Right ventricle myocardium inferior (tissue), 1 donor: ENCODE data around the gene TMEM182. TPM values are rescaled to one million over a fixed set of nuclear protein-coding genes. Genes with fewer than 3 reads are reported as not detected.

ENCODE experiments used
- ATAC-seq: fragments of 200-7000 bp; cut with Tn5 transposase; one replicate; pipeline ENCODE4 v1.9.1; 2020; ENCODE audit warnings: mild to moderate bottlenecking, moderate library complexity
- DNase-seq: peaks from one replicate; pipeline ENCODE4 v3.0.0; 2021; ENCODE audit errors: missing footprints
- intact Hi-C: fragments of 100-400 bp; cut with DNase I; formaldehyde crosslinking; loops from one replicate; pipeline ENCODE4 v1.11.0; 2022
- total RNA-seq: library from RNA; stranded (reverse); fragmentation: NEBNext Ultra II Directional; extraction: Animal tissue kit (Norgen Biotek cat#: 25700); gene quantifications from one replicate; pipeline ENCODE4 v1.2.1, GENCODE V29; 2021
- donor health status: DM: no; HTN: yes; CAD: no; lungs with severe emphysema.

The TMEM182 gene
- total RNA-seq, 1 donor from 2014 or later: 175 TPM

DNA sequence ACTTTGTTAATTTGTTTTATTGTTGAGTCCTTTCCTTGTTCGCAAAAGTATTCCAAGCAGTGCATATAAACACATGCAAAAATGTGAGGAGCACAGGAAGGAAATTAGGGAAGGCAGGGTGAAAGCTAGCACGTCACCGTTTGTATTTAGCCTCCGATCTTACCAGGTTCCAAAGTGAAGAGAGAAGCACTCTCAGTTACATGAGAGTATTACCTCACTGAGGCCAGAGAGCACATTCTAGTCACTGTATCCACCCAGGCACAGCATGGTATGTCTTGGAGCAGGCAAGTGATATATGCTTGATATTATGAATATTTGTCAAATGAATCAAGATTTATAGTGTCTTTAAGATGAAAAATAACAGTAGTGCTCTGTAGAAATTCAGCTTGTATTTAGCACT lies 6.5 kb upstream of the TMEM182 start:
- intact Hi-C loops: no loop called here
- ATAC-seq (no peak), DNase-seq (no peak)

DNA sequence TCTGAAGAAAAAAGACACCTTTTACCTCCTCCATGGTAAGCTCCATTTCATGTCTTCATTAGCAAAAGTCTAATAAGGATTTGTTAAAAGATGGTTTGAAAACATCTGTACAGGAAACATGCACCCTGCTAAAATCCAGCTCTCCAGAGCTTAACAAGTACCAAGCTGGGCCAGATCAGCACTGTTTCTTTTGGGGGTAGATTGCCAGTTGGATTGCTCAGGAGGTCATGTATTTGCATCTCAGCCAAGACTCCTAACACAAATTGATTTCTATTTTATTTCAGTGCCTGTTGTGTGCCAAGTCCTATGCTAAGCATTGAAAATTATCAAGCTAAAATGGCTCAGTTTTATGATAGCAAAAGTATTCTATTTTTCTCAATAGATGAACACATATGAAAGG lies 3.4 kb upstream of the TMEM182 start:
- intact Hi-C loops: no loop called here
- DNase-seq (no peak), ATAC-seq (no peak)

DNA sequence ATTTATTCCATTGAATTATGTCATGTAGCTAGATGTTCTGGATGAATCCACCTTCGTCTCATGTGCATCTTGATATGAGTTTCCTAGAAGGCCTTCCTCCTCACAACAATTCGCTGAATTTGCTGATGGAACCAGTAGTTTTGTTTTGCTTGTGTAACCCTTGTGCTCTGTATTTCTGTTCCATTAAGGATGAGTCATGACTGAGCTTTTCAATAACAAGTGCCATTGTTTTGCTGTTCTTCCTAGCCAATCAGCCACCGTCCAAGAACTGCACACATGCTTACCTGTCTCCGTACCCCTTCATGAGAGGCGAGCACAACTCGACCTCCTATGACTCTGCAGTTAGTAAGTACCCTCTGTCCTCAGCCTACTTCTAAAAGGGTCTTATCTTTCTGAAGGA lies 2.3 kb downstream of the TMEM182 start:
- DNase-seq (no peak), ATAC-seq (no peak)
- intact Hi-C loops: no loop called here

DNA sequence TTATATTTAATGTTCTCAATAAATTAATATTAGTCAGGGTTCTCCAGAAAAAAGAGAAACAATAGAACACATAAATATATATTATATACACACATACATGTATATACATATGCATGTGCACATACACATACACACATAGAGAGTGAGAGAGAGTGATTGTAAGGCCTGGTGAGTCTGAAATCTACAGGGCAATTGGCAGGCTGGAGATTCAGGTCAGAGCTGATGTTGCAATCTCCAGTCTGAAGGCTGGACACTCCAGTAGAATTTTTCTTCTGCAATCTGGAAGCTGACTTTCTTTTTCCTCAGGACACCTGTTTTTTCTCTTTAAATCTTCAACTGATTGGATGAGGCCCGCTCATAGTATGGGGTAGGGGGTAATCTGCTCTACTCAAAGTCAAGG lies 3.2 kb downstream of the TMEM182 start:
- intact Hi-C loops: no loop called here
- ATAC-seq: no peak
- DNase-seq: no peak

DNA sequence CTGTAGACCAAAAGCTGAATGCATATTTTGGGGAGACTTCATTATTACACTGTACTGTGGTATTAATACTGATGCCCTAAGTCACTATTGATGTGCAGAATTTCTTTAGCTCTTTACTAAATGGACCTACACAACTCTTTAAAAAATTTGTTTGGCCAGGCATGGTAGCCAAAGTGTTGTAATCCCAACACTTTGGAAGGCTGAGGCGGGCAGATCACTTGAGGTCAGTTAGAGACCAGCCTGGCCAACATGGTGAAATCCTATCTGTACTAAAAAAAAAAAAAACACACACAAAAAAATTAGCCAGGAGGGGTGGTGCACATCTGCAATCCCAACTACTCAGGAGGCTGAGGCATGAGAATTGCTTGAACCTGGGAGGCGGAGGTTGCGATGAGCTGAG lies 6.4 kb downstream of the TMEM182 start:
- ATAC-seq (no peak), DNase-seq (no peak)
- intact Hi-C loops: no loop called here

DNA sequence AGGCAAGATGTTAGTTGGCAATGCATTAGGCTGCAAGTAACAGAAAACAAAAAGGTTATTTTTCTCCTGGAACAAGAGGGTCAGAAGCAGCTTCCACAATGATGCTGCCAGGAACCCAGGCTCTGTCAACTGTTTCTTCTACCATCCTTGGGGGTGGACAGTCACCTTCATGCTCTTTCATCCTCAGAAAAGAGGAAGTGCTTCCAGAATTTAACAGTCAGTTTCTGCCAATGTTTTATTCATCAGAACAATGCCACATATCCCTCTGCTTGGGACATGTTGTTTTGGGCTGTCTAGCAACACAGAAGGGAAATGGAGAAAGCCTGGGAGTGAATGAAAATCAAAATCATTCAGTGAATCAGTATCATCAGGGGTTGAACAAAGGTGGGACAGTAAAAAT lies 7.1 kb downstream of the TMEM182 start:
- ATAC-seq (no peak), DNase-seq (no peak)
- intact Hi-C loops: no loop called here

DNA sequence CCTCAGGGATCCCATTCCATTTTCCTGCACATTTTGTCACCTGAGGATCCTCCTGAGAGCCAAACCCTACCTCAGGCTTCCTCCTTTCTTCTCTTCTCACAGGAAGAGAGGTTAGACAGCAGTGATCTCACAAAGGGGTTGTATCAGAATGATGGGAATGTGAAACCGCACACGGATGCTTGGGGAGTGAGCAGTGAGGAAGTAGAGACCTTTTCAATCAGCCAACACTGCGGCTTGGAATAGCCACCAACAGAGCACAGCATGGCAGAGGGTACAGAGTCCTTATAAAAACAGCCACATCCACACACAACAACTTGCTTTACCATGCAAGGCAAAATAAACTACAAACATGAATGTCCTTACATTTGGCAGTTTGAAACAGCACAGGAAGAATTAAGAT lies 8.7 kb downstream of the TMEM182 start:
- ATAC-seq: peak; percentile 66
- intact Hi-C loops: no loop called here
- no peak for DNase-seq

DNA sequence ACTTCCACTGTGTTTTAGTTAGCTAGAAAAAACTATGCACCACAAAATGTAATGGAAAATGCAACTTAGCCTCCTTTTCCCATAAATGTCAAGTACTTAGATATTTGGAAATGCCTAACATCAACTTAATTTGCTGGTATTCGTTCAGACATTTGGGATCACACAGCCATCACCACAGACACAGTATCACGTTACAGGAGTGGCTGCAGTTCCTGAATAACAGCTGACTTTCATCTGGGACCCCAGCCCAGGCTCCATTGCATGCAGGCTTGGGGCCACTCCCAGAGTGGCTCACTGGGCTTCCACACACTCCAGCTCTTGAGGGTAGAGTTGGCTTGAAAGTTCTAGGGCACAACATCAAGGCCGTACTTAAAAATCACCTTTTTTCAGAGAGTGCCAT lies 9.3 kb downstream of the TMEM182 start:
- DNase-seq: no peak
- peak; percentile 53 for ATAC-seq
- intact Hi-C loops: no loop called here

DNA sequence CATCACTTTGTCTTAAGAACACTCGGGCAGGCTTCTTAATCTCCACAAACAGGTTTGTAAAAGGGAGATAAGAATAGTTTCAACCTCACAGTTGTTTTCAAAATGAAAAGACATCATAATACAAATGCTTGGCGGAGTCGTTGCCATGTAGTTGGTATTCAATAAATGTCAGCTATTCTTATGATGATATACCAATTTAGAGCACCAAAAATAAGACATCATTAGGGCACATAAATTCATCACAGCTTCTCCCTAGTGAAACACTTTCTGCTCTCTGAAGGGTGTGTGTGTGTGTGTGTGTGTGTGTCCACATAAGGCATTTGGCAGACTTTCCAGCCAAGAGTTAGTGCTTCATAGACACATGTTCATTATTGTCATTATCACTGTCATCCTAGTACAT lies 10.8 kb downstream of the TMEM182 start:
- ATAC-seq: no peak
- intact Hi-C loops: no loop called here
- DNase-seq: no peak

DNA sequence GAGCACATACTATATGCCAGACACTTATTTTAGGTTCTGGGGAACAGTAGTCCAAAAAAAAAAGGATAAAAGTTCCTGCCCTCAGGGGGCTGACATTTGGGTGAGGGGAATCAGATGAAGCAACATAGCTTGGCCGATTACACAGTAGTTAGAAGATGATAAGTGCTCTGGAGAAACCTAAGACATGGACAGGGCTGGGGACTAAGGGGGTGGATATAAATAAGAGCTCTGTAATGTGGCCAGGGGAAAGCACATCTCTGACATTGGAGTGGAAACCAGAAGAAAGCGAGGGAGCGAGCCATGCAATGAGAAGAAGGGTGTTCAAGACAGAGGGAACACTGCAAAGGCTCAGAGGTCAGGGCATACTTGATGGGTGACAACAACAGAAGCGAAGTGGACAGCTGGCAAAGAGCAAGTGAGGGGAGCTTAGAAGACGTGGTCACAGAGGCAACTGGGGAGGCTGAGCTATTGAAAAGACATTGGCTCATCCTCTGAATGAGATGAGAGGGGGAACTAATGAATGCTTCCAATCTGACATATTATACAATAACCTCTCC lies 11.4 kb downstream of the TMEM182 start:
- intact Hi-C loops: no loop called here
- ATAC-seq (no peak), DNase-seq (no peak)

DNA sequence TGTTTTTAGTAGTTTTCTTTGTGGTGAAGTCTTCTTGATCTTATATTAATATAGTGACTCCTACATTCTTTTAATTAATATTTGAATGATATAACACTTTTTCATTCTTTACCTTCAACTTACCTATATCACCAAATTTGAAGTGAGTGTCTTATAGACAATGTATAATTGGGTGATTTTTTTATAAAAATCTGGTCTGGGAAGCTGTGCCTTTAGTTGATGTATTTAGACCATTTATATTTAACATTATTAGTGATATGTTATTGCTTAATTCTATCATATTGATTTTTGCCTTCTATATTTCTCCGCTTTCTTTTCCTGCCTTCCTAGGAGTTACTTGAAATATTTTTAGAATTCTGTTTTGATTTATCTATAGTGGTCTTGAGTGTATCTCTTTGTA lies 16.4 kb downstream of the TMEM182 start:
- ATAC-seq: no peak
- no peak for DNase-seq
- intact Hi-C loops: no loop called here

DNA sequence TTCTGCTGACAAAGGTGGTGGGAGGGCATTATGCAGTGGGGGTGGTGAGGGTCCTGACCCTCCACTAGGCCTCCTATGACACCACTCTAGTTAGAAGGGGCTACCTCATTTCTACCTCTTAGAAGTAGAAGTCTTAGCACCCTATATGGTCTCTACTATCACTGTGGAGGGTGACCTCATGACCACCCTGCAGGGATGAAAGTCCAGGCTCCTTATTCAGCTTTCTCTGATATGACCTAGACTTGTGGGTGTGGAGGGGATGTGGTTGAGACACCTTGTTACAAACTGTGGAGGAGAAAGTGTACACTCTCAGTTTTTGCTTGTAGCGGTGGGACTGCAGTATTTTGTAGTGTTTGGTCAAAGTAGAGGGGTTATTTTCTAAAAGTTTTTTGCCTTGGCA lies 18.6 kb downstream of the TMEM182 start:
- intact Hi-C loops: no loop called here
- DNase-seq (no peak), ATAC-seq (no peak)

DNA sequence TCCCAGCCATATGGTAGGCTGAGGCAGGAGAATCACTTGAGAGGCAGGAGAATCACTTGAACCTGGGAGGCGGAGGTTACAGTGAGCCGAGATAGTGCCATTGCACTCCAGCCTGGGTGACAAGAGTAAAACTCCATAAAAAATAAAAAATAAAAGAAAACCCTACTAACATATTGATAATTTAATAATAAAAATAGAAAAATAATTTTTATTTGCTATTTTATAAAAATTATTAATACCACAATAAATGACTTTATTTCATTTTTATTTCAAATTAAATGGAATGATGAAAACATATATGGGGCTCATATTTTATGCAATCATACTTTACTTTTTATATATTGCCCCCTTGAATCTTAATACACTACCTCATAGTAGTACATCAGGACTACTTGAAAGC lies 20.4 kb downstream of the TMEM182 start:
- ATAC-seq: no peak
- intact Hi-C loops: no loop called here
- DNase-seq: no peak

DNA sequence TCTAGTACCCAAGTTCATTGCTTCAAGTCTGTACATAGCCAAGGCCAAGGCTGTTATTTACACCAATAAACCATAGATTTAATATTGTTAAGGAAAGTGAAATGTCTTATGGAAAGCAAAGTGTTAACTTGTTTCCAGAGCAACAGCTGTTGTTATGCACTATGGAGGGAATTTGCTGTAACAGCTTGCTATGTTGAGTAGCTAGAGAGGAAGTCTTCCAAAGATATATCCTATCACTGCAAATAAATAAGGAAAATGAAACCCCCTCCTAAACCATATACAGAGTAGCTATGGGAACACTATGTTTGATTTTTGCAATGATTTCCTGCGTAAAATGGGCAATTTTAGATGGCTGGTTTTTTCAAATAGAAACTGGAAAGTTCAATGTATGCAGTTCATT lies 21.1 kb downstream of the TMEM182 start:
- DNase-seq (no peak), ATAC-seq (peak; percentile 47)
- intact Hi-C loops: no loop called here

DNA sequence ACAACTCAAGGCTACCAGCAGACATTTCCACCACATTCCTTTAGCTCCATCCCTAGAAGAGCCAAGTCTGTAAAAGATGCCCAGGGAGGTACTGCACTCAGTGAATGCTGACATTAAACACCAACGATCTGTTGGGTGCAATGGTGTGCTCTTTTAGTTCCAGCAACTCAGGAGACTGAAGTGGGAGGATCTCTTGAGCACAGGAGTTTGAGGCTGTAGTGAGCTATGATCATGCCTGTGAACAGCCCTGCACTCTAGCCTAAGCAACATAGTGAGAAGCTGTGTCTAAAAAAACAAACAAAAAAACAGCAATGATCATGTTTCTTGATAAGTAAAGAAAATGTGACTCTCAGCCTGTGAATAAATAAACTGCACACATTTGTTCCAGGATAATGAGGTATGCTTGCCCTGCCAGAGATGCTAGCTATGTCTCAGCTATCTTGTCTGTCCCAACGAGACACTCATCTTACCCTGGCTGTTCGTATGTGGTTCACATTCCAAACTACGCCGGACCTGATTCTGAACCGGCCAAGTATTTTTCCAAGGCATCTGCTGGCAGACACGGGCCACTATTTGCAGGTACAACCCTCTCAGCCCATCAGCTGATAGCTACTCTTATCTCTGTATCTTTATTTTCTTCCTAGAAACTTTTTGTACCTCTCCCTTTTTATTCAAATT lies 21.8 kb downstream of the TMEM182 start:
- no peak for DNase-seq
- peak; percentile 55 for ATAC-seq
- intact Hi-C loops: no loop called here

DNA sequence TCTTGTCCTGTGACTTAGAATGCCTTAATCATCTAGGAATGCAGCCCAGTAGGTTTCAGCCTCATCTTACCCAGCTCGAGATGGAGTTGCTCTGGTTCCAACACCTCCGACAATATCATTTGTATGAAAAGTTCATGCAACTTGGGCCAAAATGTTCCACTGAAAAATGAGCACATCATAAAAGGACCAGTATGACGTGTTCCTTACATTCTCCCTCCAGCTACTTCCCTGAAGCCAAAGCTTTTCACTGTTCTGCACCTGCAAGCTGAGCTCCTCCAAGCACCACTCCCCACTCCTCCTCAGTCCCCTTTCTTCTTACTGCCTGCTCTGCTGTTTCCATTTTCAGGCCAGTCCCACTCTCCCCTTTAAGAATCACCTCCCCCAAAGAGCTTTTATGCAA lies 23.1 kb downstream of the TMEM182 start:
- DNase-seq (no peak), ATAC-seq (no peak)
- intact Hi-C loops: no loop called here

DNA sequence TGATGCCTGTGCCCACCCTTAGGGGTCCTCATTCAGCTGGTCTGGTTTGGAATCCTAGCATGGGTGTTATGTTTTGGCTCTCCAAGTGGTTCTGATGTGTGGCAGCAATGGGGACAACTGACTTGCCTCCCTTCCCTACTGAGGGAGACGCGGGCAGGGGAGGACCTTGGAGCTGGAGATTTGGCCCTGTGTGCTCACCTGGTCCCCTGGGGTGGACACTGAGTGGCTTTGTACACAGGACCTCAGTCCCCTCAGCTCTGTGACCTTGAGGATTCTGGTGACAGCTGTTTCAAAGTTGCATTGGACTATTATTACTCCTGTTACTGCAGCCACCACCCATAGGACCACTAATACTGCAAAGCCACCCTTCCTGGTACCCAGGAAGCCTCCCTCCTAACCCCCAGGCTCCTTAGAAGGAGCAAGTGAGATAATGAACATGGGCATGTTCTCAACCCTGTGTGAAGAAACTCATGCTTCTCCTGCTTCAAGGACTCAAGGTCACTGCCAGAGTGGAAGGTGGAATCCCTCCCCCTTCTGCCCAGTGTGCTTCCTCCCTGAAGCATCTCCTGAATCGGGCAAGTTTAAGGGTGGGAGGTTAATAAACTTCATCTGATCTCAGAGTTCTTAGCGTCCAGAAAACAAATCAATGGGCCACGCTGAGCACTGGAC lies 26.5 kb downstream of the TMEM182 start:
- intact Hi-C loops: loop anchor here (2.0 kb wide), 1 partner anchor 26 kb away; the partner anchor contains the start of gene TMEM182
- no peak for DNase-seq
- ATAC-seq: peak; percentile 29

DNA sequence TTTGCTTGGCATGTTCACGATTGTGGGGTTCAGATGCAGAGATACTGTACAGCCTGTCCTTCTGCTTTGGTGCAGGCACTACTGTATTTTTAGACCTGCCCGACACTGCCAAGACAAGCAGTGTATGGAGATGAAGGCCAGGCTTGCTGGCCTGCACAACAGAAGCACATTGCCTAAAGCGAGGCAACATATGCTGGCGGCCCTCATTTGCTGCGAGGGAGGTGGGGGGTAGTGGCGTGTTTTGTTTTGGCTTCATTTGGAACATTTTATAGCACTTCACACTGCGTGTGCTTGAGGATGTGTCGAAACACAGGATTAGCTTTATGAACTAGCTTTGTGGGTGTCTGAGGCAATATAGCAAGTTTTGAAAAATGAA lies 27.0 kb downstream of the TMEM182 start:
- intact Hi-C loops: loop anchor here (2.0 kb wide), 1 partner anchor 26 kb away; the partner anchor contains the start of gene TMEM182
- DNase-seq: peak; percentile 77

DNA sequence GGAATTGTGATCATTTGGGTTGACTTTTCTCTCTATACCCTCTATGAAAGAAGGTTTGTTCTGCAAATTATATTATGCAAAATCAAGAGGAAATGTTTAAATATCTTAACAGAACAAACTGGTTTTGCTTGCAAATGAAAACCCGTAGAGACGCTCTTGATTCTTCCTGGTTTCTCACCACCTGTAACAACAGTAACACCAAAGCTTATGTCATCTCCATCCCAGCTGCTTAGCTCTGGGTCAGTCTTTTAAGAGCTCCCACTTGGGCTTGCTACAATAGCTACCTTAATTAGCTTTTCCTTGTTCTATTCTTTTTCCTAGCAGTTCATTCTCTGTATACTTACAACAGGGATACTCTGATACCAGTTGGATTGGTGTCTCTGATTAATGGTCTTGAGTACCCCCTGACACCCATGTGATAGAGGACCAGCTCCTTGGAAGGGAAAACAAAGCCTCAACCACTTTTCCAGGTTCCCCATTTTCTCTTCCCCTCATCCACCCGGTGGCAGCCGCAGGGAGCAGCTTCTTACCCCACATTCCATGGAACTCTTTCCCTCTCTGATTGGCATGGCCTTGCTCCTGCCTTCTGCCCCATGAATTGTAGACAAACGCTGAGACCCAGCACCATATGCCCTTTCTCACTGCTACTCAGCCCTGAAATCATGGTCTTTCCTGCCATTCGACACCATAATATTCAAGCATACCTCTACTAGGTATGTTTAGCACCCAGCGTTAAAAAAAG lies 27.7 kb downstream of the TMEM182 start:
- ATAC-seq: no peak
- no peak for DNase-seq
- intact Hi-C loops: loop anchor here (2.0 kb wide), 1 partner anchor 27 kb away; the partner anchor contains the start of gene TMEM182

More for the DNA sequence above, 27.0 kb downstream of the TMEM182 start:
- ATAC-seq: peak; percentile 96

DNA sequence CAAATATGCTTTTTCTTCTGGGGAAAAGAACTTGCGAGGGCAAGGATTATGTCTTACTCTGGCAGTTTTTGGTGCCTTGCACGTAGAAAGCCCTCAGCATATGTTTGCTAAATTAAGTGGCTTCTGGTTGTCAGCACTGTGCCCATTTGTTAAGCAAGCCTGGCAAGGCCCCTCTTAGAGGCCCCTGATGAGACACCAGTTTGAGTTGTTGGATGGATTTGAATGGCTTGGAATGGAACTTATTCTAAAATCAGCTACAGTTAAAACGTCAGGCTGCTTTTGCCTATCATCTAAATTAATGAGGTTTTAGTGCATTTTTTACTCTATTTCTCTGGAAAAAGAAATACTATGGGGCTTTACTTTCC lies 28.2 kb downstream of the TMEM182 start:
- intact Hi-C loops: no loop called here
- ATAC-seq: no peak
- no peak for DNase-seq
